Endothelial cell (in vitro differentiated cells): ENCODE data around the gene ABCA9. TPM values are rescaled to one million over a fixed set of nuclear protein-coding genes. Genes with fewer than 3 reads are reported as not detected.
A peak's percentile ranks its signal among the peaks of the same experiment; 100 is the strongest.

Experiments
- DNase-seq: peaks from one replicate; pipeline ENCODE4 v3.0.0; 2021; ENCODE audit warnings: low spot score
- H3K27ac Mint-ChIP-seq: one replicate; pipeline ENCODE4 v1.8.0; 2021; ENCODE audit warnings: mixed read lengths, inconsistent platforms; ENCODE audit not compliant: unreplicated experiment
- H3K27me3 Mint-ChIP-seq: one replicate; pipeline ENCODE4 v1.8.0; 2021; ENCODE audit warnings: mild to moderate bottlenecking, moderate library complexity, mixed read lengths, inconsistent platforms; ENCODE audit not compliant: unreplicated experiment
- H3K36me3 Mint-ChIP-seq: one replicate; pipeline ENCODE4 v1.8.0; 2021; ENCODE audit warnings: mild to moderate bottlenecking, low read depth, mixed read lengths, inconsistent platforms; ENCODE audit not compliant: unreplicated experiment
- H3K4me1 Mint-ChIP-seq: one replicate; pipeline ENCODE4 v1.8.0; 2021; ENCODE audit warnings: mild to moderate bottlenecking, mixed read lengths, inconsistent platforms; ENCODE audit not compliant: unreplicated experiment
- H3K4me3 Mint-ChIP-seq: one replicate; pipeline ENCODE4 v1.8.0; 2021; ENCODE audit warnings: mild to moderate bottlenecking, mixed read lengths, inconsistent platforms; ENCODE audit not compliant: unreplicated experiment
- H3K9me3 Mint-ChIP-seq: one replicate; pipeline ENCODE4 v1.8.0; 2021; ENCODE audit warnings: mixed read lengths, inconsistent platforms; ENCODE audit not compliant: unreplicated experiment
- total RNA-seq: library from RNA; stranded (reverse); fragmentation: NEBNext Ultra II Directional; extraction: Animal tissue kit (Norgen Biotek cat#: 25700); gene quantifications from one replicate; pipeline ENCODE4 v1.2.1, GENCODE V29; 2021; ENCODE audit not compliant: unreplicated experiment
- TF ChIP-seq, protein P1 (sequence below): fragments of 200-600 bp; sonication (generic); IDR thresholded peaks from one replicate; pipeline ENCODE4 v1.5.0; 2021; ENCODE audit warnings: antibody characterized with exemption; ENCODE audit not compliant: unreplicated experiment

ABCA9 gene
- total RNA-seq, 1 donor from 2014 or later = 0.23 TPM

DNA sequence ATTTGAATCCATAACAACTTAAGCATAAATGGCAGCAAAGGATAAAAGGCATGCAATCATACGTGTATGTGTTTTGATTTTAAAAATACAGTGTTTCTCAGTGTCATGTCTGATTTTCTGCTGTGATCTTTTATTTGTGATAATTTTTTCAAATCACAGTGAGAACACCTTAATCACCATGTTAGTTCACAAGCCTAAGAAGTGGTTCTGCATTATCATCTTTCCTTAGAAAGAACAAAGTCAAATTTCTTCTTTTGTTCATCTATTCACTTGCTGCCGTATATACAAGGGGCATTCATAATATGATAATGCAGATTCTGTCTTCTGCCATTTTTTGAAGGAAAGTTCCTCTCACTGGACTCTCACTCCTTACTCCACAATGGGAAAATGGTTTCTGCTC lies 33.3 kb upstream of the ABCA9 start:
- Mint-ChIP-seq H3K36me3 (no peaks in the 10 kb centered on the region), H3K9me3 (no peaks in the 10 kb centered on the region), H3K4me3 (no peak overlapping the region), H3K27ac (no peak overlapping the region), H3K27me3 (no peaks in the 10 kb centered on the region), H3K4me1 (peaks cover 6% of the 10 kb centered on the region)
- TF ChIP-seq, protein P1, sequence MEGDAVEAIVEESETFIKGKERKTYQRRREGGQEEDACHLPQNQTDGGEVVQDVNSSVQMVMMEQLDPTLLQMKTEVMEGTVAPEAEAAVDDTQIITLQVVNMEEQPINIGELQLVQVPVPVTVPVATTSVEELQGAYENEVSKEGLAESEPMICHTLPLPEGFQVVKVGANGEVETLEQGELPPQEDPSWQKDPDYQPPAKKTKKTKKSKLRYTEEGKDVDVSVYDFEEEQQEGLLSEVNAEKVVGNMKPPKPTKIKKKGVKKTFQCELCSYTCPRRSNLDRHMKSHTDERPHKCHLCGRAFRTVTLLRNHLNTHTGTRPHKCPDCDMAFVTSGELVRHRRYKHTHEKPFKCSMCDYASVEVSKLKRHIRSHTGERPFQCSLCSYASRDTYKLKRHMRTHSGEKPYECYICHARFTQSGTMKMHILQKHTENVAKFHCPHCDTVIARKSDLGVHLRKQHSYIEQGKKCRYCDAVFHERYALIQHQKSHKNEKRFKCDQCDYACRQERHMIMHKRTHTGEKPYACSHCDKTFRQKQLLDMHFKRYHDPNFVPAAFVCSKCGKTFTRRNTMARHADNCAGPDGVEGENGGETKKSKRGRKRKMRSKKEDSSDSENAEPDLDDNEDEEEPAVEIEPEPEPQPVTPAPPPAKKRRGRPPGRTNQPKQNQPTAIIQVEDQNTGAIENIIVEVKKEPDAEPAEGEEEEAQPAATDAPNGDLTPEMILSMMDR = no peak
- DNase-seq = no peak

DNA sequence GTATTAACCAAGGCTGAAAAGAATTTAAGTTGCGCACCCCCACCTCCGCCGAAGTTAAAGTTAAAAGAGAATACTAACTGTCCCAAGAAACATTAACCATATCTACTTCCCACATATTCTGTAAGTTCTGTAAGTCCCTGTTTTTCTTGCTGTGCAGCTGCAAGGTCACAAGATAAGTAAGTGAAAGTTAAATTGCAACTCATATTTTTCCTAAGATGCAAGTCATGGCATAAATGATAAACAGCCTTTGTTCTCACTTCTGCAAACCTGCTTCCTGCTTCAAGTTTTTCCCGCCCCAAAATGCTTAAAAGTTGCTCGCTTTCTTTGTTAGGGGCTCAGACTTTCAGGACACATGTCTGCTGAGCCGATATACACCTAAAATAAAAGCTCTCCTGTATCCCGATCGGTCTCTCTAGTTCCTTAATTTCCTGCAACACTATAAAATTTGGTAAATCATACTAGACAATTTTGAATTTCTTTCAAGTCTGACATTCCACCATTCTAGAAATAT lies 32.6 kb upstream of the ABCA9 start:
- no peaks in the 10 kb centered on the region for H3K36me3 Mint-ChIP-seq
- H3K4me3 Mint-ChIP-seq = no peak overlapping the region
- DNase-seq = no peak
- peaks cover 6% of the 10 kb centered on the region for H3K4me1 Mint-ChIP-seq
- TF ChIP-seq, protein P1 = no peak
- H3K9me3 Mint-ChIP-seq = no peaks in the 10 kb centered on the region
- no peaks in the 10 kb centered on the region for H3K27me3 Mint-ChIP-seq
- H3K27ac Mint-ChIP-seq = peak overlapping the region; percentile 55

DNA sequence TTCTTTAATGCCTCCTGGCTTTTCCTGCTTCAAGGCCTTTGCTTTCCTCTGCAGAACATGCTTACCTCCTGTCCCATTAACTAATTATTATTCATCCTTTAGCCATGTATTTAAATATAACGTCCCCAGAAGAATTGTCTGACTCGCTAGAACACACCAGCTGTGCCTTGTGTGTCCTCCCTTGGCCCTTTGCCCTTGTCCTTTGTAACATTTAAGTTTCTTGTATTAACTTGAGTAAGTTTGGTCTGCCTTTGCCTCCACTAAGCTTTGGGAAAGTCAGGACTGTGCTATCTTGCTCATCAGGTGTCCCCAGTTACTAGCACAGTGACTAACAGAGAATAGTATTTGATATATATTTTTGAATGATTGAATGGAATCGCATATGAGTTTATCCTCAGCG lies 29.6 kb upstream of the ABCA9 start:
- TF ChIP-seq, protein P1 = no peak
- H3K27me3 Mint-ChIP-seq = peaks cover 1% of the 10 kb centered on the region

DNA sequence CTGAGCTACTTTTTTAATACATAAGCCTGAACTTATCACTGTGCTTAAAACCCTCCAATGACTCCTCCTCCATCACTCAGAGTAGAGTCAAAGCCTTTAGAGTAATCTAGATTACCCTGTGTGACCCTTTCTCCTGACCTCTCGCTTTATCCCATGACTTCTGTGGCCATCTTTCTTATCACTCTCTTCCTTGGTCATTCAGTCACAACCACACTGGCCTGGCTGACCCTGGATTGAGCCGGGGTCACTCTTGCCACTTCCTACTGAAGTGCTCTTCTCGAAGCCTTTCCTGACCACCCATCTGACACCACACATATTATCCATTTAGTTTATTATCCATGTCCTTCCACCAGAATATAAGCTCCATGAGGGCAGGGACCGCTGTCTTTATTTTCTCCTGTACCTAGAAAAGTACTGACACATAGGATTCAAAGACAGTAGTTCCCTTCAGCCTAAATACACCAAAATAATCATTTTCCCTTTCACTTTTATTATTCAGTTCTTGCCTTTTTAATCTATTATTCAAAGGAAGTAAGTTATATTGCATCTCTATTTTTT lies 28.0 kb upstream of the ABCA9 start:
- TF ChIP-seq, protein P1 = no peak
- no peak for DNase-seq
- H3K36me3 Mint-ChIP-seq = no peaks in the 10 kb centered on the region

More for the DNA sequence above, 29.6 kb upstream of the ABCA9 start:
- DNase-seq = no peak
- H3K4me3 Mint-ChIP-seq = no peak overlapping the region
- no peaks in the 10 kb centered on the region for H3K9me3 Mint-ChIP-seq
- H3K4me1 Mint-ChIP-seq = peaks cover 6% of the 10 kb centered on the region
- H3K36me3 Mint-ChIP-seq = no peaks in the 10 kb centered on the region
- H3K27ac Mint-ChIP-seq = no peak overlapping the region

DNA sequence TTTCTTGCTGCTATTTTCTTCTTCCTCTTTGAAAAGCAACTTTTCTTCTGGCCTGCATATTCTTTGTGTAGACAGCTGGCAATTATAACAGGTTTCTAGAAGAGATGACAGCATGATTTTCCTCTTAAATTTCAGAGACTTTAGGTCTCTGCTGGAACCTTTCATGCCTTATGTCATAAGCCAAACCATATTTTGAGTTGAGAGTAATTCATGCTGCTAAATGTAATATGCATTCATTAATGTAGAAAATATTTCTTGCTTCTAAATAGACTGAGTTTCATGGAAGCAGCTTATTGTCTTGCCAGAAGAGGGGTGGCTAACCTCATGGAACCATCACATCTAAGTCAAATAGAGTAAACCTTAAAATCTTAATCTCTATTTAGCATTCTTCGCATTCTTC lies 25.9 kb upstream of the ABCA9 start:
- H3K4me1 Mint-ChIP-seq = peaks cover 6% of the 10 kb centered on the region
- H3K4me3 Mint-ChIP-seq = no peak overlapping the region
- no peaks in the 10 kb centered on the region for H3K9me3 Mint-ChIP-seq
- H3K36me3 Mint-ChIP-seq = peaks cover 12% of the 10 kb centered on the region
- no peak for DNase-seq
- TF ChIP-seq, protein P1 = no peak
- H3K27me3 Mint-ChIP-seq = peaks cover 1% of the 10 kb centered on the region
- H3K27ac Mint-ChIP-seq = no peak overlapping the region

More for the DNA sequence above, 28.0 kb upstream of the ABCA9 start:
- Mint-ChIP-seq H3K9me3 (no peaks in the 10 kb centered on the region), H3K27ac (no peak overlapping the region), H3K4me3 (no peak overlapping the region), H3K27me3 (peaks cover 1% of the 10 kb centered on the region), H3K4me1 (peaks cover 6% of the 10 kb centered on the region)
